PFSK-1 (cell line): Measurements from ENCODE around the gene CSN3. TPM values are rescaled to one million over a fixed set of nuclear protein-coding genes. Genes with fewer than 3 reads are reported as not detected.
"Not testable (repeated sequence)": the region's sequence is repeated elsewhere in the genome, so short reads cannot be mapped to it uniquely, and the experiment has no call there.

Source experiments
- FOXP2 ChIP-seq: optimal IDR thresholded peaks from 2 replicates; pipeline ENCODE3; 2011; ENCODE audit warnings: borderline replicate concordance, control low read depth, inconsistent platforms; ENCODE audit not compliant: insufficient read depth; ENCODE audit errors: extremely low read length, extremely low read depth
- POLR2AphosphoS5 ChIP-seq: IDR thresholded peaks from 2 replicates; pipeline ENCODE4 v1.6.1; 2012; ENCODE audit warnings: low read depth, mild to moderate bottlenecking, control low read depth, low read length, moderate library complexity
- REST ChIP-seq, 2 experiments: IDR thresholded peaks; 2 replicates each; pipeline versions ENCODE4 v1.6.1 to v1.8.0; 2011 to 2012; ENCODE audit warnings: low read depth in 2 of 2, low read length in 2 of 2, control low read depth in 1 of 2, inconsistent platforms in 1 of 2, mild to moderate bottlenecking in 1 of 2, moderate library complexity in 1 of 2; ENCODE audit not compliant: insufficient read depth in 1 of 2
- SIN3A ChIP-seq: IDR thresholded peaks from 2 replicates; pipeline ENCODE4 v1.6.1; 2012; ENCODE audit warnings: mild to moderate bottlenecking, low read length, moderate library complexity, borderline replicate concordance; ENCODE audit not compliant: insufficient read depth
- TAF1 ChIP-seq: IDR thresholded peaks from 2 replicates; pipeline ENCODE4 v1.6.1; 2012; ENCODE audit warnings: low read length, control low read depth, borderline replicate concordance; ENCODE audit not compliant: insufficient read depth
- polyA plus RNA-seq: library from polyadenylated mRNA; unstranded; fragments of >200 nt; gene quantifications from one replicate; pipeline ENCODE4 v1.2.1, GENCODE V29; 2012; ENCODE audit warnings: low read depth, missing spikeins; ENCODE audit not compliant: insufficient read length

The CSN3 gene
- not detected for polyA plus RNA-seq

DNA sequence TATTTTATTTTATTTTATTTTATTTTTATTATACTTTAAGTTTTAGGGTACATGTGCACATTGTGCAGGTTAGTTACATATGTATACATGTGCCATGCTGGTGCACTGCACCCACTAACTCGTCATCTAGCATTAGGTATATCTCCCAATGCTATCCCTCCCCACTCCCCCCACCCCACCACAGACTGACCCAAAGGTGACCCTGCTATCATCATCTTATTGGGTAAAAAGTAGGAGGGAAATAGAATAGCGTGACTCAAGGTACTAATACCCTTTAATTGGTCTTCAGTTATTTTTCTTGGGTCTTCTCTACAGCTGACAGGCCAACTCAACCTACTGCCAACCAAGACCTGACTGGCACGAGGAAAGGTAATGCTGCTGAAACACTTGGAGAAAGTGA lies at the start of gene CSN3:
Gene CSN3, plus strand, starts transcription at position 301 of the 400 bp plus-strand sequence. CDS start 2,223 bp downstream, outside the sequence.
- TF ChIP-seq REST (IDR thresholded peaks at IDR 0.05; ENCODE audit: insufficient read depth in 1 of 2, low read depth in 2 of 2, low read length in 2 of 2); FOXP2; POLR2AphosphoS5: not testable (repeated sequence)

DNA sequence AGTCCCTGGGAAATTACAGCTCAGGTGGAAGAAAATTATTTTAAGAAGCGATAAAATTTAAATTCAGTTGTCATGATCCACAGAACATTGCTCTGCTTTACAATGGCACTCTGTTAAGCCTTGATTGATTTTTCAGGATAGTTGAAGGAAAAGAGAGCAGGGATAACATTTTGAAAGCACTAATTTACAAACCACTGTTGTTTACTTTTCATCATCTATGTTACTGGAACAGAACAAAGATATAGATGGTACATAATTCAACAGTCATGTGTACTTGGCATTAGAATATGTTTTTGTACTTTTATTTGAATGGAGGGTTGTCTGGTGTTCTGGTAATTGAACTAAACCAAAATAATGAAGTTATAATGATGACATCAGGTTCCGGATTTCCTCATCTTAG lies 49.5 kb upstream of the CSN3 start:
- TF ChIP-seq TAF1 (no peak), FOXP2 (no peak), REST (IDR thresholded peaks at IDR 0.05; ENCODE audit: insufficient read depth in 1 of 2, low read depth in 2 of 2, low read length in 2 of 2) (no peak), POLR2AphosphoS5 (no peak), SIN3A (no peak)

DNA sequence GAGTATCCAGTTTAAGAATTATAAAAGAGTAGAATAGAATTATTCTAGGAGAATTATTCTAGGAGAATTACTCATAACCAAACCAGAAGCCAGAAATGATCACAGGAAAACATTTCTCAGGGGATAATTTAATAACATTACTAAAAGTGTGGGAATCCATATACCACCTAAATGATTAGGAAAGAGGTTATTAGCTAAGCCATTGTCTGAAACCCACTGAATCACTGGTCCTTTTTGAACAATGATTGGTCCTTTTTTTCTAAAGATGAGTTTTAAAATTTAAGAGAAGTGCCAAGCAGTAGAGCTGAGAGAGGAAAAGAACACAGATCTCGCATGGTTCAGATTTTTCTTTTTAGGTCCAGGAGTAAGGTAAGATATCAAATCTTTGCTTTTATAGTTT lies 47.0 kb upstream of the CSN3 start, which contains the start of gene ODAM:
Gene ODAM, plus strand, starts transcription at position 301 of the 400 bp plus-strand sequence. CDS start 819 bp downstream, outside the sequence.
- no peak for TF ChIP-seq SIN3A
- TF ChIP-seq FOXP2 = no peak
- TF ChIP-seq REST (IDR thresholded peaks at IDR 0.05; ENCODE audit: insufficient read depth in 1 of 2, low read depth in 2 of 2, low read length in 2 of 2) = no peak
- no peak for TF ChIP-seq TAF1
- TF ChIP-seq POLR2AphosphoS5 = no peak

DNA sequence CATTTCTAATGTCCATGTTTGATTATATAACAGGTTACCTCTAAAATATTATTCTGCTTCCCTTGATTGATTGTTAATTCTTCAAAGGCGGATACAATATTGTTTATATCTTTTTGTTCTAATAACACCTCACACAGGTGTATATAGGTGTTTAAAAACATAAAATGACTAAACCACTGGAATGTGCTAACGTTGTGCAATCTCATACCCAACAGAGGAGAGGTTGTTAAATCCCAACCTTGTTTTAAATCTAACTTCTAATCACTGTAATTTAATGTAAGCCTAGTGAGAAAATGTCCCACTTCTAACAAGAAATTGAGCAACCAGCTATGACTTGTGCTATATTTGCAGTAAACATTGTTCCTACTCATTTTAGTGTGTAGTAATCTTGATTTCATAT lies 45.5 kb upstream of the CSN3 start:
- no peak for TF ChIP-seq REST (IDR thresholded peaks at IDR 0.05; ENCODE audit: insufficient read depth in 1 of 2, low read depth in 2 of 2, low read length in 2 of 2)
- TF ChIP-seq POLR2AphosphoS5 = no peak
- no peak for TF ChIP-seq TAF1
- TF ChIP-seq FOXP2 = no peak
- no peak for TF ChIP-seq SIN3A

DNA sequence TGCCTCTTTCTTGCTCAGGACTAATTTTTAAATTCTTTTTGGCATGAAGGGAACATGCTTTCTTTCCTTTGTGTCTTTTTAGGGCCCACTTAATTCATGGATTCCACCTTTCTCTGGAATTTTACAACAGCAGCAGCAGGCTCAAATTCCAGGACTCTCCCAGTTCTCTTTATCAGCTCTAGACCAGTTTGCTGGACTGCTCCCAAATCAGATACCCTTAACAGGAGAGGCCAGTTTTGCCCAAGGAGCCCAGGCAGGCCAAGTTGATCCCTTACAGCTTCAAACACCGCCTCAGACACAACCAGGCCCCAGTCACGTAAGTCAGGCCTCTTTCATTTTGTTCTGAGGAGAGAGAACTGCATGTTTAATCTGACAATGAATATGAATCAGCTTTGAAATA lies 44.6 kb upstream of the CSN3 start:
- TF ChIP-seq REST (IDR thresholded peaks at IDR 0.05; ENCODE audit: insufficient read depth in 1 of 2, low read depth in 2 of 2, low read length in 2 of 2) (no peak), SIN3A (no peak), POLR2AphosphoS5 (no peak), TAF1 (no peak), FOXP2 (no peak)
